DMS53 treated with DMSO at 0.1 percent for 48 hours (cell line): ENCODE results near the gene ZC3H15.
"Not testable (repeated sequence)": the region's sequence is repeated elsewhere in the genome, so short reads cannot be mapped to it uniquely, and the experiment has no call there.

Experiments
- DNase-seq: peaks from one replicate; lab custom pipeline; 2025; ENCODE audit not compliant: unreplicated experiment; lab: John Stamatoyannopoulos, UW

Gene ZC3H15

DNA sequence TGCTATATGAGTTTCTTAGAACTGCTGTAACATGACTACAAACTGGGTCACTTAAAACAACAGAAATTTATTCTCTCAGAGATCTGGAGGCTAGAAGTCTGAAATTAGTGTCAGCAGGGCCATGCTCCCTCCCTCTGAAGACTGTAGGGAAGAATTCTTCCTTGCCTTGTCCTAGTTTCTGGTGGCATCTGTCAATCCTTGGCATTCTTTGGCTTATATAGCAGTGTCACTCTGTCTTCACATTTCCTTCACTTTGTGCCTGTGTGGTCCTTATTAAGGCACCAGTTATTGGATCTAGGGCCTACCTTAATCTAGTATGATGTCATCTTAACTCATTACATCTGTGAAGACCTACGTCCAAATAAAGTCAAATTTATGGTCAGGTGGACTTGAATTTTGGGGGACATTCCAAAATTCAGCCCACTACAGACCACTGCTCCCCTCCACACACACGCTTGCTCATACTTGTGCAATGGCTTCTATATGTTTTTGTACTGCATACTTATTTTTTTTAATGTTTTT is 7.6 kb downstream of the ZC3H15 start:
- no peak for DNase-seq

DNA sequence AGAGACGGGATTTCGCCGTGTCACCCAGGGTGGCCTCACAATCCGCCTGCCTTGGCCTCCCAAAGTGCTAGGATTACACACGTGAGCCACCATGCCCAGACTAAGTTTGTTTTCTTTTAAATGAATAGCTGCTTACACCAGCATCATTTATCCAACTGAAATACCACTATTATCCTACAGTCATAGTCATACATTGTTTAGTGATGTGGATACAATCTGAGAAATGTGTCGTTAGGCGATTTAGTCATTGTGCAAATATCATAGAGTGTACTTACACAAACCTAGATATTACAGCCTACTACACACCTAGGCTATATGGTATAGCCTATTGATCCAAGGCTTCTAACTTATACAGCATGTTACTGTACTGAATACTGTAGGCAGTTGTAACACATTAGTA is 10.3 kb downstream of the ZC3H15 start:
- peak; percentile 24 for DNase-seq

DNA sequence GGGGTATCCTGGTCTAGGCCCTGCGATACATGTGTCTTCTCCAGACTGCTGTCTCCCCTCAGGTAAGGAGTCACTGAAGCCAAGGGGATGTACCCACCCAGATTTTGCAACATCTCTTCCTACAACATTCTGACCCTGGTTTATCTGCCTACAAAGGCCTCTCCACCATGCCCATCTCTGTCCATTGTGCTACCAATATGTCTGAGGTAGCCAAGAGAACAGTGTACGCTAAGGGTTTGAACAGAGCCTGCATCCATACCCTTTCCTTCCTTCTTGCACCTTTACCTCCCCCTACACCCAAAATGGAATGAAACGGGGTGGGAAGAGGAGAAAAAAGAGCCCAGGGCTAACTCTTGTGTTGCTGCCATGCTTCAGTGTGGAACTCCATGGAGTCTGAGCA is 11.9 kb downstream of the ZC3H15 start:
- DNase-seq: no peak

DNA sequence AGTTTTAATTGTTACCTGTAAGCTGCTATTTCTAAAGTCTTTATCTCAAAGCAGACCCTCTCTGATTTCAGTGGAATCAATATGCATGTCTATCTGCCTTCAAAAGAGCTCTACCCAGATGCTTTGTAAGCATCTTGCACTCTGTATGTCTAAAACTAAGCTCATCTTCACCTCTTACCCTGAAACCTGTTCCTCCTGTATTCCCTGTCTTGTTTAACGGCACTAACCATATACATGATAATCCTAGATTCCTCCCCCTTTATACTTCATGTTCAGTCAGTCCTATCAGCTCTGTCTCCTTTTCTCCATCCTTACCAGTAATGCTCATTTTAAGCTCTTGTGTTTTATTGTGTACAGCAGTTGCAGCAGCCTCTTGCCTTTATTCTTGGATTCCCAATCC is 12.8 kb downstream of the ZC3H15 start:
- DNase-seq: no peak

DNA sequence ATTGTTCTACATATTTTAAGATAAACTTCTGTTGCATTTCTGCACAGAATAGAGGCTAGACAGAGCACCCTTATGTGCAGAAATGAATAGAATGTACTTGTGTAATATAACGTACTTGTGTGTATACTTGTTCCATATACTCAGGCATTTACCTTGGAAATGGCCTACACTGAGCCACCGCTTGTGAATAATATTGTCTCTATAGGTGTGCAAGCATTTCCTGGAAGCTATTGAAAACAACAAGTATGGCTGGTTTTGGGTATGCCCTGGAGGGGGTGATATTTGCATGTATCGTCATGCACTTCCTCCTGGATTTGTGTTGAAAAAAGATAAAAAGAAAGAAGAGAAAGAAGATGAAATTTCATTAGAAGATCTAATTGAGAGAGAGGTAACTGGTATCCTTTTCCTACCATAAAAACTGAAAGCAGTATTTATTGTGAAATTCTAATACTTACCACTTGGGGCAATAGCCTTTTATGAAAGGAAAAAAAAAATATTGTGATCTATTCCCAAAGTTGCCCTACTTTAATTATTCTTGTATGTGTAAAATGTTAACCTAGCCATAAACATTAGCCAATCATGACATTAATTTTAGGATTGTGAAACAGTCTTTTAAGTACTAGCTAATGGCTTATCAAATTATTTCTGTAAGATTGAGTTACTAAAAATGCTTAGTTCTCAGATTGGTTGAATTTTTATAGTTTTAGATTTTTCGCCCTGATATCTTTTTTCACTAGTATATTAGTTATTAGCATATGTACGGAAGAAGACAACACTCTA is 18.0 kb downstream of the ZC3H15 start:
- peak; percentile 68 for DNase-seq

DNA sequence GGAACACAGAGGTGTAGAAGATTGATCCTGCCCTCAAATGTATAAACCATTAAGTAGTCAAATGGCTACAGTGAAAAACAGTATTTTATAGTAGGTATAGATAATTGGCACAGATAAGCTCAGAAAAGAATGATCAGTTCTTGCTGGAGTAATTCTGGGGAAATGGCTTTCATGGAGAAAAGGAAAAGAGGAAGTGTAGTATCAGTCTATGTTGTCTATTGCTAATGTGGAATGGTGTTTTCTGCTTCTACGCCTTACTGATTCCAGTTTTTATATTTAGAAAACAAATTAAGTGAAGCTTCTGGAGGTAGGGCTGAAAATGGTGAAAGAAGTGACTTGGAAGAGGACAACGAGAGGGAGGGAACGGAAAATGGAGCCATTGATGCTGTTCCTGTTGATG is 22.2 kb downstream of the ZC3H15 start:
- no peak for DNase-seq

DNA sequence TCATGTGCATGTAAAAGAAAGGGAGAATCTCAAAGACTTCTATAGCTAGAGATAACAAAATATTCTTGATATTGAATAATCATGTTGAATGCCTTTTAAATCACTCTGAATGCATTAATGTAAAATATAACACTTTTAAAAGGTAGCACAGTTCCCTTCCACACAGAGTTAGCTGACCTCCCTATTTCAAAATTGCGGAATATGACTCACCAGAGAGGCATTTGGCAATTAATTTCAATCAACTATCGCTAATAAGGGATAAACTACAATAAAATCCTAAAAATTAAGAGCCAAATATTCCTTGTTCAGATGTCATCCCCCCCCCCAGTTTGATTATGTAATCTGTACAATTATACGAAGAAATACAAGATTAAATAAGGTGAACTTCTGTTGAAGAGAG is 29.3 kb downstream of the ZC3H15 start:
- DNase-seq: no peak

DNA sequence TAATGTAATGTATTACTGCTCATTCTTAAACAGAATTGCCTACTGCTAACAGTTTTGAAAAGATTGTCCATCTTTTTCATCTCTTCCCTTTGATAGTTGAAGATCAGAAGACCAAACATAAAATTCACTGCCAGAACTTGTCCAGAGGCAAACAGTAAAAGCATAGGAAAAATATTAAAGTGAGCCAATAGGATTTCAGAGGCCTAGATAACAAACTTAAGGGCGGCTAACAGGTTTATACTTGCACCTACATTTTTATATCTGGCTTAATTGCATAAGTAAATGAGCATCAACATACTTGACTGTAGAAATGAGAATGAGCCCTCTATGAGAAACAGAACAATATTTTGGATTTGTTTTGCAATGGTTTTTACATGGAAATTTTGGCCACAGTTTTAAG is 30.3 kb downstream of the ZC3H15 start:
- no peak for DNase-seq

DNA sequence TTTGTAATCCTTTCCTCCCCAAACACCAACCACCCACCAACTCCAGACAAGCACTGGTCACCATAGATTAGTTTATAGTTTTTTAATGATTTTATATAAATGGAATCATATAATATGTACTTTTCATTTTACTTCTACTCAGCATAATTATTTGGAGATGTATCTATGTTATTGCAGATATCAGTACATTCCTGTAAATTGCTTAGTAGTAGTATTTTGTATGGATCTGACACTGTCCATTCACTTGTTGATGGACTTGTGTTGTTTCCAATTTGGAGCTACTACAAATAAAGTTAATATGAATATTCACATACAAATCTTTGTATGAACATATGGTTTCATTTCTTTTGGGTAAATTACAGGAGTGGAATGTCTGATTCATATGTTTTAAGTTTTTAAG is 31.0 kb downstream of the ZC3H15 start:
- no peak for DNase-seq

DNA sequence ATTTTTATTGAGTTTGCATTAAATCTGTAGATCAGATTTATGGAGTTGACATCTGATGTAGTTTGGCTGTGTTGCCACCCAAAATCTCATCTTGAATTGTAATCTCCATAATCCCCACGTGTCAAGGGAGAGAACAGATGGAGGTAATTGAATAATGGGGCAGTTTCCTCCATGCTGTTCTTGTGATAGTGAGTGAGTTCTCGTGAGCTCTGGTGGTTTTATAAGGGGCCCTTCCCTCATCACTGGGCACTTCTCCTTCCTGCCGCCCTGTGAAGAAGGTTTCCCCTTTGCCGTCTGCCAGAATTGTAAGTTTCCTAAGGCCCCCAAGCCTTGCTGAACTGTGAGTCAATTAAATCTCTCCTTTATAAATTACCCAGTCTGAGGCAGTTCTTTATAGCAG is 32.2 kb downstream of the ZC3H15 start:
- no peak for DNase-seq

DNA sequence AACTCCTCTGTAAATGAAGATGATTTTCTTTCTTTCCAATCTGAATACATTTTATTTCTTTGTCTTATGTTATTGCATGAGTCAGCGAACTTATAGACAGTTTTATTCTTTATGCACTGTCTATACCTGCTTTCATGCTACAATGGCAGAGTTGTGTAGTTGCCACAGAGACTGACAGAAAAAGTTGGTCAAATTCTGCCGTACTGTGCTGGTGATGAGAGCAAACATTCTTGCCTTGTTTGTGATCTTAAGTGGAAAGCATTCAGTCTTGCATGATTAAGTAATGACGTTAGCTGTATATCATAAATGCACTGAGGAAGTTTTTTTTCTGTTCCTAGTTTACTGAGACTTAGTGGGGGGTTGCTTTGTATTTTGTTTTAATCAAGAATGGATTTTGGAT is 32.9 kb downstream of the ZC3H15 start:
- no peak for DNase-seq

DNA sequence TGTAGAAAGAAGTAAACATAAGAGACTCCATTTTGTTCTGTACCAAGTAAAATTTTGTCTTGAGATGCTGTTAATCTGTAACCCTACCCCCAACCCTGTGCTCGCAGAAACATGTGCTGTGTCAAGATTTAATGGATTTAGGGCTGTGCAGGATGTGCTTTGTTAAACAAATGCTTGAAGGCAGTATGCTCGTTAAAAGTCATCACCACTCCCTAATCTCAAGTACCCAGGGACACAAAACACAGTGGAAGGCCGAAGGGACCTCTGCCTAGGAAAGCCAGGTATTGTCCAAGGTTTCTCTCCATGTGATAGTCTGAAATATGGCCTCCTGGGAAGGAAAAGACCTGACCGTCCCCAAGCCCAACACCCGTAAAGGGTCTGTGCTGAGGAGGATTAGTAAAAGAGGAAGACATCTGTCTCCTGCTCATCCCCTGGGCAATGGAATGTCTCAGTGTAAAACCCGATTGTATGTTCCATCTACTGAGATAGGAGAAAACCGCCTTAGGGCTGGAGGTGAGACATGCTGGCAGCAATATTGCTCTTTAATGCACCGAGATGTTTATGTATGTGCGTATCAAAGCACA is 35.6 kb downstream of the ZC3H15 start:
- DNase-seq: not testable (repeated sequence)

DNA sequence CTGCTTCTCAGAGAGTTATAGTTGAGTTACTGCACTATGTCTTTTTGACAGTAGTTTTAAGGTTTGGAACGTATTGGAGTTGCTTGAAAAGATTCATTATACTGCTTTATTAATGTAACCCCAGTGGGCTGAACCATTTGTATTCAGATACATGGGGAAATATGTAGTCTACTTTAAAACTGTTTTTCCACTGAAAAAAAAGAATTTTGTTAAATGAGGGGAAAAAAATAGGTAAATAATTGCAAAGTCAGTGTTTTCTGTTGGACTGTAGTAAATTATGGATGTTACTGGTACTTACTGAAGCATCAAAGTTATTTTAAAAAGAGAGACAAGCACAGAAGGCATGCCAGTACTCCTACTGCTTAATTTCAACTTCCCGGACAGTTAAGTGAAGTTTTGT is 36.4 kb downstream of the ZC3H15 start:
- DNase-seq: no peak

DNA sequence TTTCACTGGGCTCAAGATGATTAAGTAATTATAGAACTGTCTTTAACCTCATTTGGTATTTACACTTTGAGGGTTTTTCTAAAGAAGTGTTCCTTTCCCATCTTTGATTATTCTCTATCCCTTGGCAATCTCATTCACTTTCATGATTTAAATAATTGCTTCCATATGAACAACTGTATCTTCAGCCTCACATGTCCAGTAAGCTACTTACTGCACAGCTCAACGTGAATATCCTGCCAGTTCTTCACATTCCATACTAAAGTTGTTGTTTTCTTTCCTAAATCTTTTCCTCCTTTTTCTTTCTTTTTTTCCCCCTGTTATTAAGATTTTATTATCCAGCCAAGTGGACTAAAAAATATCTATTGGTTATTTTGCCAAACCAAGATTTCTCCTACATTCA is 37.7 kb downstream of the ZC3H15 start:
- DNase-seq: no peak

DNA sequence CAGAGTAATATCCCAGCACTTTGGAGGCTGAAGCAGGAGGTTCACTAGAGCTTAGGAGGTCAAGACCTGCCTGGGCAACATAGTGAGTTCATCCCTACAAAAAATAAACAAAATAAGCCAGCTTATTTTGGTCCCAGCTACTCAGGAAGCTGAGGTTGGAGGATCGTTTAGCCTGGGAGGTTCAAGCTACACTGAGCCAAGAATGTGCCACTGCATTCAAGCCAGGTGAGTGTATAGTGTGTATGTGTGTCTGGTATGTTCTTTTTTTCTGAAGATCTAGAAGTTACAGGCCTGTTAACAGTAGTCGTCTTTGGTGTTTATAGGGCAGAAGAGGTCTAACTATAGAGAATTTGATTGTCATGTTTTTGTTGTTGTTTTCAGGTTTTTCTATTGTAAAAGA is 40.2 kb downstream of the ZC3H15 start:
- no peak for DNase-seq

DNA sequence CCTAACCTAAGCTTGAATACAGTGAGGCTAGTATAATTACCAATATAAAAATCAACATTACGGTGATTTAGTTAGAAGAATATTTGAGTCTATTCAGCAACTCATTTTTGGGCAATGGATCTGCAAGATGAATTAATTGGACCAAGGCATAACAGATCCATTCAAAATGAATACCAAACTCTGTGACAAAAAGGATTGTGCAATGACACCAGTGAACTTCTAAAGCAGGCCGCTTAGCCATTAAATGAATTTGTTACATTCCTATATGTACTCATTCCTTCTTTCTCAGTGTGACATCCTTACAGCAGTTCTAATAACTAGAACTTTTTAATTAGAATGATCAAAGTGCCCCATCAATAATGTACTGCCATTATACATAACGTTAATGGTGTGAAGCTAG is 44.3 kb downstream of the ZC3H15 start:
- no peak for DNase-seq

DNA sequence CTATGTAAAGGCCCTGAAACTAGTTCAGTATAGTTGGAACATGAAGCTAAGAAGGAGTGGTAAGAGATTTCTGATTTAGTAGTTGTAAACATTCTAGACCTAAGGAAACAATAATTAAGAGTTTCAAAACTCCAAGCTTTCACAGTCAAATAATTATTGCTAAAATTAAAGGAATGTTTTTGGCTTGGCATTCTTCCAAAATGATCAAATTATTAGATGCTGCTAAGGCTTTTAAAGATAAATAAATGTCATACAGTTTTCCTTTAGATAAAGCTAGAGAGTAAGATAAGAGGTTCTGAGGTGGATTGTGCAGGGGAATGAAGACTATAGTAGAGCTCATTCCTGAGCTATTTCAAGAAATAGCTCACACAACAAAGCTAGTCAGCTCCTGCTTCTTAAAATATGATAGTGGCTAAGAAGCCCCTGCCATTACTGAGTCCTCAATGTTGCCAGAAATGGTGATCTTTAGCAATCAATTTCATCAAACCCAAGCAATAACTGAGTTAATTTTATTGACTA is 45.3 kb downstream of the ZC3H15 start:
- no peak for DNase-seq

DNA sequence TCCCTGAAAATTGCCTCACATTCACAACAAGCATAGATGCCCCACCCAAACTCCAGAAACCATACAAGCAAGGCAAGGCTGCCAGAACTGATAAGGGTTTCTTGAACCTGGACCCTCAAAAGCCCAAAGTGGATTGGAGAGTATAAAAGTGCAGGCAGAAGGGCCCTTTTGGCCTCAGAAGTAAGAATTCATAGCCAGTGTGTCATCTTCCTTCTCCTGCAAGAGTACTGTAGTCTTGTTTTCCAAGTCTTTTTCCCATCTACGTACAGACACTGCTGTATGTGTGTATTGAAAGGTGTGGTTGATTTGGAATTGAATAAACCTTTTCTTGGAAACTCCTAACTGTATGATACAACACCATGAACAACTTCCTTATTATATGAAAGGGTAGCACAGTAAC is 46.8 kb downstream of the ZC3H15 start:
- no peak for DNase-seq

DNA sequence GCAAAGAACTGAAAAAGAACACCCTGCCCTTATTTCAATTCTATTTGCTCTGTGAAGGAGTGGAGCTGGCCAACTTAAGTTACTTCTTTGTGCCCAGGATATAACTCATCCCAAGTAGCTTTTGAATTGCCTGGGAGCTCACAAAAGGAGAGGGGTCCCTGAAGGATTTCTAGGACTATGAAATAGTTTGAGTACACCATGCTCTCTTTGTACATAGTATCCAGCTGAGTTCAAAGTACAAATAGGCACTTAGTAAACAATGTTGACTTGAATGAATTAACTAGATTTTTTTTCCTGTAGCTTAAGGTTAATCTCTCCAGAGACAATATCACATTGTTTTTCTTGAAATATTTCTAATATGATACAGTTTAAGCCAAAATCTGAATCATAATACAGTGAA is 47.7 kb downstream of the ZC3H15 start:
- peak; percentile 59 for DNase-seq

DNA sequence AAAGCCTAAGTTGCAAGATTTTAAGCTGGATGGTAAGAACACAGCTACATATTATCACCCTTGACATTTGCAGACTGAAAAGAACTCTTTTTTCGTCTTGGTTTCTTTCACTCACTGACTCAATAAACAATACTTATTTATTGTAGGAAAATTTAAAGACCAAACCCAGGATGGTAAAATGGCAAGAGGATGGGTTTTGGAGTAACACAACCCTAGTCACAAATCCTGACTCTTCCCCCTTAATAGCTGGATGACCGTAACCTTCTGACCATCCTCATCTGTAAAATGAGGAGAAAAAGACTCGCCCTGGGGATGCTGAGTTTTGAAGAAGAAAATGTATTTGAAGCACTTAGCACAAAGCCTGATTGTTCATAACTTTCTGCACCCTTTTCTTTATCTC is 48.3 kb downstream of the ZC3H15 start:
- DNase-seq: no peak

DNA sequence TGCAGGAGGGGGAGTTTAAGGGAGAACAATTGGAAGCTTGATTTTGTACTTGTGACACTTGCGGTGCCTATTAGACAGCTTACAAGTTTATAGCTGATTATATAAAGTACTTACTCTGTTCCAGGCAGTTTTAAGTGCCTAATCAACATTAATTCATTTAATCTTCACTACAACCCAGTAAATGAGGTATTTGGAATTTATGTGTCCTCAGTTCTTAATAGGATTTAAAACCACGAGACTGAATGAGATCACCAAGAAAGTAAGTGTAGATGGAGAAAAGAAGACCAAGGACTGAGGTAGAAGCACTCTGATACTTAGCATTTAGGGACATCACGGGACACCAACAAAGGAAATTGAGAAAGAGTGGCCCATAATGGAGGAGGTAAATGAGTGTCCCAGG is 49.8 kb downstream of the ZC3H15 start:
- no peak for DNase-seq

DNA sequence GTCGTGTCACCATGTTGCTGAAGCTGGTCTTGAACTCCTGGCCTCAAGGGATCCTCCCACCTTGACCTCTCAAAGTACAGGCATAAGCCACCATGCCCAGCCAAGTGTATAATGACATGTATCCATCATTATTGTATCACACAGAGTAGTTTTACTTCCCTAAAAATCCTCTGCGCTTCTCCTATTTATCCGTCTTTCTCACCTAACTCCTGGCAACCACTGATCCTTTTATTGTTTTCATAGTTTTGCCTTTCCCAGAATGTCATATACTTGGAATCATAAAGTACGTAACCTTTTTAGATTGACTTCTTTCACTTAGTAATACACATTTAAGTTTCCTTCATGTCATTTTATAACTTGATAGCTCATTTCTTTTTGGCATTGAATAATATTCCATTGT is 51.0 kb downstream of the ZC3H15 start:
- no peak for DNase-seq

DNA sequence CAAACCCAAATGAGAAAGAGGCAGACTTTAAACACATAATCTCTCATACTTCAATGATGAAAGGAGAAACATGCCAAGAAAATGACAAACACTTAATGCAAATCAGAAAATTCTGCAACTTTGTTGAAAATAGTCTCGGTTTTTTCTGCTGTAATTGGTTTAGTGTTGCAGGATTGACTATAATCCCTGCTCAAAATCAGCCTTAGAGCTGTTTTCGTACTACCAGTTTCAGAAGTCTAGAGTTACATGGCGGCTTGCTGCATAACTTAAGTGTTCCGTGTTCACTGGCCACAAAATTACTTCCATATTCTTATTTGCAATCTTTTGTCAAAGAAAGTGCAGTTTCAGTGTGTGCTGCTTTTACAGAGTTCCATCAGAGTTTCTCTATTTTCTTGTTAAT is 54.9 kb downstream of the ZC3H15 start:
- no peak for DNase-seq
